Measurements from ENCODE around the gene SKIC2.

Gene SKIC2

GRCh38 chr6:31918069-31918720 is 40.8 kb upstream of the SKIC2 start:
- H3K4me3 ChIP-seq (ENCODE audit: low read depth in 1 of 2, low read length in 1 of 2) = no peak overlapping the region
- no peak for TF ChIP-seq CTCF (IDR thresholded peaks at IDR 0.05)
- no peak overlapping the region for H3K27ac ChIP-seq
- H3K4me1 ChIP-seq (ENCODE audit: control insufficient read depth in 1 of 2, insufficient read depth in 1 of 2, low read depth in 1 of 2, low read length in 1 of 2) = no peaks in the 10 kb centered on the region
- no peaks in the 10 kb centered on the region for H3K27me3 ChIP-seq
- H3K36me3 ChIP-seq = no peaks in the 10 kb centered on the region
- H3K9me3 ChIP-seq = no peaks in the 10 kb centered on the region

- H3K4me3 ChIP-seq (ENCODE audit: low read depth in 1 of 2, low read length in 1 of 2) = no peak overlapping the region
- no peaks in the 10 kb centered on the region for H3K9me3 ChIP-seq
- H3K27me3 ChIP-seq = no peaks in the 10 kb centered on the region
- TF ChIP-seq CTCF (IDR thresholded peaks at IDR 0.05) = no peak
- H3K27ac ChIP-seq = no peak overlapping the region
- no peaks in the 10 kb centered on the region for H3K4me1 ChIP-seq (ENCODE audit: control insufficient read depth in 1 of 2, insufficient read depth in 1 of 2, low read depth in 1 of 2, low read length in 1 of 2)
- H3K36me3 ChIP-seq = no peaks in the 10 kb centered on the region
Observed at GRCh38 chr6:31919624-31920303, 39.2 kb upstream of the SKIC2 start.

- TF ChIP-seq CTCF (IDR thresholded peaks at IDR 0.05) = no peak
- H3K4me1 ChIP-seq (ENCODE audit: control insufficient read depth in 1 of 2, insufficient read depth in 1 of 2, low read depth in 1 of 2, low read length in 1 of 2) = no peaks in the 10 kb centered on the region
- H3K27ac ChIP-seq = no peak overlapping the region
- no peaks in the 10 kb centered on the region for H3K27me3 ChIP-seq
- no peak overlapping the region for H3K4me3 ChIP-seq (ENCODE audit: low read depth in 1 of 2, low read length in 1 of 2)
- no peaks in the 10 kb centered on the region for H3K36me3 ChIP-seq
- no peaks in the 10 kb centered on the region for H3K9me3 ChIP-seq
Observed at GRCh38 chr6:31920811-31921210, 38.2 kb upstream of the SKIC2 start.

- Histone ChIP-seq H3K4me3 (ENCODE audit: low read depth in 1 of 2, low read length in 1 of 2) (no peak overlapping the region), H3K9me3 (no peaks in the 10 kb centered on the region), H3K4me1 (ENCODE audit: control insufficient read depth in 1 of 2, insufficient read depth in 1 of 2, low read depth in 1 of 2, low read length in 1 of 2) (no peaks in the 10 kb centered on the region), H3K36me3 (no peaks in the 10 kb centered on the region), H3K27ac (no peak overlapping the region), H3K27me3 (peaks cover 10% of the 10 kb centered on the region)
- TF ChIP-seq CTCF (IDR thresholded peaks at IDR 0.05) = no peak
Observed at GRCh38 chr6:31922942-31923341, 36.0 kb upstream of the SKIC2 start.

- H3K4me1 ChIP-seq (ENCODE audit: control insufficient read depth in 1 of 2, insufficient read depth in 1 of 2, low read depth in 1 of 2, low read length in 1 of 2) = no peaks in the 10 kb centered on the region
- H3K36me3 ChIP-seq = no peaks in the 10 kb centered on the region
- H3K4me3 ChIP-seq (ENCODE audit: low read depth in 1 of 2, low read length in 1 of 2) = no peak within 1 kb of the TSS
- H3K27ac ChIP-seq = no peak within 1 kb of the TSS
- no peak for TF ChIP-seq CTCF (IDR thresholded peaks at IDR 0.05)
- H3K27me3 ChIP-seq = peaks cover 17% of the 10 kb centered on the region
- no peaks in the 10 kb centered on the region for H3K9me3 ChIP-seq
Observed at GRCh38 chr6:31927242-31927862, 31.6 kb upstream of the SKIC2 start, which contains the start of gene C2. Gene C2 (plus strand): TSS chr6:31927717. CDS start chr6:31927753, 36 bp downstream.

Data from neutrophil (primary cell).